ENCODE measurements around the gene RAPGEF2.
"Not testable (repeated sequence)": the region's sequence is repeated elsewhere in the genome, so short reads cannot be mapped to it uniquely, and the experiment has no call there.

RAPGEF2 gene

DNA sequence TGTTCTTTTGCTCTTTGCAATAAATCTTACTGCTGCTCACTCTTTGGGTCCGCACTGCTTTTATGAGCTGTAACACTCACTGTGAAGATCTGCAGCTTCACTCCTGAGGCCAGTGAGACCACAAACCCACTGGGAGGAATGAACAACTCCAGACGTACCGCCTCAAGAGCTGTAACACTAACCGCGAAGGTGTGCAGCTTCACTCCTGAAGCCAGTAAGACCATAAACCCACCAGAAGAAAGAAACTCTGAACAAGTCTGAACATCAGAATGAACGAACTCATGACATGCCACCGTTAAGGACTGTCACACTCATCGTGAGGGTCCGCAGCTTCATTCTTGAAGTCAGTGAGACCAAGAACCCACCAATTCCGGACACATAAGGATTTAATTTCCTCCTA lies 276.2 kb downstream of the RAPGEF2 start:
- not testable (repeated sequence) for DNase-seq

GRCh38 chr4:159379836-159380235 lies 277.0 kb downstream of the RAPGEF2 start:
- no peak for DNase-seq

DNA sequence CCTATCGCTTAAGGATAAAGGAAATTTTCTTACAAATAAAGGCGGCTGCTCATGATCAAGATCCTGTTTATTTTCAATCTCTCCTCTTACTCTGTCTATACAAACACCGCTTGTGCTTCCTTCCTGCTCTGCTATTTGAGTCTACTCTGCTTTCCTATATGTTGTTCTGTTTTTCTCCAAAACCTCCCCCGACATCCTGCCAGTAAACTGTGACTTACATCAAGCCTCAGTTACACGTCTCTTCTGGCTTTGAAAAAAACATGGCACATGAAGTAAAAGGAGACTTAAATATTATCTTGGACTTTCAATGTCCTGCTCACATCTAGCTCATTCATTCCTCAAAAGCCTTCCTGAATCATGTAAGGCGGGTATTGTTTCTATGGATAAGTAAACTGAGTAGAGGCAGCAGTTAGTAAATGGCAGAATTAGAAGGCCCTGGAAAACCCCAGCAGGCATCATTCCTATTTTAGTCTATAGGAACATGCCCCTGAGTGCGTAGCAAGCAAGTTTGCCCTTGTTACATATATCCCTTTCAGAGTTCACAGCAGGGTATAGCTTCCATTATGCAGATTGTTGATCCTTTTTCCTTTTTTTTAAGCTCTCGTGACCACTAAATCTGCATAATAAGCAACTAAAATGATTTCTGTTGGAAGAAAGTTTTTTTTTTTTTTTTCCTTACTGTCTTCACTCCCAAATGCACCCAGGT lies 280.1 kb downstream of the RAPGEF2 start:
- no peak for DNase-seq

GRCh38 chr4:159383562-159383931 lies 280.7 kb downstream of the RAPGEF2 start:
- no peak for DNase-seq

GRCh38 chr4:159384017-159384416 lies 281.1 kb downstream of the RAPGEF2 start:
- DNase-seq, result no peak

DNA sequence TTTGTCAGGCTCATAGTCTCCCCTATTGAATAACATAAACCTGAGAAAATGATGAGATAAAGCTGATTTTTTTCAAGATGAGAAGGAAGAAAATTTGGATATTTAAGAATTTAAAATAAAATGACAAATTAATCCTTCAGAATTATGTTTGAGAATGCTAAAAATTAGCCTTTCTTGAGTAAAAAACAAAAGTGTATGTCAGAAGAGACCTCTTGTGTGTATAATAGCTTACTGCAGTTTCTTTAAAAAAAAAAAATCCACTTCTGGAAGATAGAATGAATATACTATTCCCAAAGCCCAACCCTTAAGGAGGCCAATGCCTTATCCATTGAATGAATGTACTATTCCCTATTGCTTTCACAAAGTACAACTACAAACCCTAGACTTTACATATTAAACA lies 281.8 kb downstream of the RAPGEF2 start:
- no peak for DNase-seq

- DNase-seq, result no peak
Measured at GRCh38 chr4:159386620-159387019, 283.7 kb downstream of the RAPGEF2 start.

DNA sequence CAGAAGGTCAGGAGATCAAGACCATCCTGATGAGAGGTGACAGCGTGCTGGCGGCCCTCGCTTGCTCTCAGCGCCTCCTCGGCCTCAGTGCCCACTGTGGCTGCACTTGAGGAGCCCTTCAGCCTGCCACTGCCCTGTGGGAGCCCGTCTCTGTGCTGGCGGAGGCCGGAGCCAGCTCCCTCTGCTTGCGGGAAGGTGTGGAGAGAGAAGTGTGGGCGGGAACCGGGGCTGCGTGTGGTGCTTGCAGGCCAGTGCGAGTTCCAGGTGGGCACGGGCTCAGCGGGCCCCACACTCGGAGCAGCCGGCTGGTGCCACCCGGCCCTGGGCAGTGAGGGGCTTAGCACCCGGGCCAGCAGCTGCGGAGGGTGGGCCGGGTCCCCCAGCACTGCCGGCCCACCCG lies 286.9 kb downstream of the RAPGEF2 start:
- no peak for DNase-seq

- DNase-seq, result no peak
Measured at GRCh38 chr4:159390648-159391047, 287.8 kb downstream of the RAPGEF2 start.

DNA sequence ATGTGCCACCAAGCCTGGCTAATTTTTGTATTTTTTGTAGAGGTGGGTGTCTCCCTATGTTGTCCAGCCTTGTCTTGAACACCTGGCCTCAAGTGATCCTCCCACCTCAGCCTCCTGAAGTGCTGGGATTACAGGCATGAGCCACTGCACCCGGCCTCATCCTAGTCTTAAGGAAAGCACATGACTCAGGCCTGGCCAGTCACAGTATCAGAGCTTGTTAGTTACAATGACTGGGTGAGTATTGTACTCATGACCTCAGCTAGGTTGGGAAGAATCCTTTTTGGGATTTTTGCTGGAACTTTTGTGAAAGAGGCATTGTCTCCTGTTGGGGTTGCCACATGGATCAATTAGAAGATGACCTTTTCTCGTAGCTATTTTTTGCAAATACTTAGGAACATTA lies 292.8 kb downstream of the RAPGEF2 start:
- no peak for DNase-seq

DNA sequence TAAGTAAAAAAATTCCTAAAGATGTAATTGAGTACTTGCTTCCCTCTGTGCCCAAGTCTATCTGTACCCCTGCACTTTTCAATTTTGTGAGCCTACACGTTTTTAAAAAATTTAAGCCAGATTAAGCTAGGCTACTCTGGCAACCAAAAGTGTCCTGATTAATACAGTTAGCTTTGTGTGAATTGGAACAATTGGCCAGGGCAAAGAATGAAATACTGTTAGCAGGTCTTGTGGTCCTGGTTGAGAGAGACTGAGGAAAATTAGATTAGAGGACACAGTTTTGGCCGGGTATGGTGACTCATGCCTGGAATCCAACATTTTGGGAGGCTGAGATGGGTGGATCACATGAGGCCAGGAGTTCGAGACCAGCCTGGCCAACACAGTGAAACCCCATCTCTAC lies 293.3 kb downstream of the RAPGEF2 start:
- no peak for DNase-seq

GRCh38 chr4:159398236-159398638 lies 295.4 kb downstream of the RAPGEF2 start:
- no peak for DNase-seq

- no peak for DNase-seq
Measured at GRCh38 chr4:159400558-159401225, 297.8 kb downstream of the RAPGEF2 start.

GRCh38 chr4:159401226-159401712 lies 298.4 kb downstream of the RAPGEF2 start:
- DNase-seq, result no peak

DNA sequence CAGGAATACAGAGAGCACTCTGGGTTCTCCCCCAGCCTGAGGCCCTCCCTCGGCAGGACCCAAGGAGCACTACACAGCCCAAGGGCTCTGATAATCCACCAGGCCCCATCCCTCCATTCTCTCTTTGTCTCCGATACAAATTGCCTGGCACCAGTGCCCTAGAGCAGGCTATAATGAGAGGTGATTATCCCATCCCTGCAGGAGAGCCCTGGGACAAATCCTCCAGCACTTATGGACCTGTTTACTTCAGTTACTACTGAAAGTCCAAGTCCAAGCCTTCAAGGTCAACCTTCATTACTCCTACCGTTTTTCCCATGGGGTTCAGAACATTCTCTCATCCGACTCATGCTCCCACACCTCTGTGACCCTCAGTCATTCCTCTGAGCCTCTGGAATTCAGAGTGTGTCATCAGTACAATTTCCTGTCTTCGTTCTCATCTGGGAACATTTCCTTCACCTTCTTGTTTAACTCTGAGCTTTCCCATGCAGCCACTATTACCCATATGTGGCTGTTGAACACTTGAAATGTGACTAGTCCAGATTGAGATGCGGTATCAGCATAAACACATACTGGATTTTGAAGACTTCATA lies 299.0 kb downstream of the RAPGEF2 start:
- no peak for DNase-seq

All from activated effector memory CD4-positive, alpha-beta T cell treated with anti-CD3 and anti-CD28 coated beads, Interleukin-2, amount 50 U/mL, for 16 hours (primary cell).